GM18909 (cell line): Measurements from ENCODE around the gene EAPP.
"Not testable (repeated sequence)": the region's sequence is repeated elsewhere in the genome, so short reads cannot be mapped to it uniquely, and the experiment has no call there.

ENCODE experiments used
- ATAC-seq: cut with Tn5 transposase; IDR thresholded peaks from one replicate; pipeline ENCODE4 v1.9.1; 2021; ENCODE audit warnings: mild to moderate bottlenecking; ENCODE audit not compliant: unreplicated experiment, poor library complexity

The EAPP gene

DNA sequence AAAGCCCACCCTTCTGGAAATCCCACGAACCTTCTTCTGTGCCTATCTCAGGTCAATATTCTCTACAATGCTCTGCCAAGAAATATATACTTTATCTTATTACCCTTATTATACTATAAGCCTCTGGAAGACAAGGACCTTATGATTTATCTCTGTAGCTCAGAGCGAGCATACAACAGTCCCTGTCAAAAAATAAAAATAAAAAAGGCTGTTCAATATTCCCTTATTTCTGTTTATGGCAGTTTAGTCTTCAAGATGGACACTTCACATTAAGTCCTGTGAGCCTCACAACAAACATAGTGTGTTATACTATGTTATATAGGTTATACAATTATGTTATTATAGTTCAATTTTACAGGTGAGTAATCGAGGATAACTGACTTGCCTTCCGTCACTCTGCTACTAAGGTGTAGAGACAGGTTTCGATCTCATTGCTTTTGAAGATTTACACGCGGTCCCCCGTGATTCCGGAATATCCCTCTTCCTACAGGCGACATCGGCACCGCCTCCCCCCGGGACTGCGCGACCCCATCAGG, 562 bp downstream of the EAPP start:
- ATAC-seq, result no peak

DNA sequence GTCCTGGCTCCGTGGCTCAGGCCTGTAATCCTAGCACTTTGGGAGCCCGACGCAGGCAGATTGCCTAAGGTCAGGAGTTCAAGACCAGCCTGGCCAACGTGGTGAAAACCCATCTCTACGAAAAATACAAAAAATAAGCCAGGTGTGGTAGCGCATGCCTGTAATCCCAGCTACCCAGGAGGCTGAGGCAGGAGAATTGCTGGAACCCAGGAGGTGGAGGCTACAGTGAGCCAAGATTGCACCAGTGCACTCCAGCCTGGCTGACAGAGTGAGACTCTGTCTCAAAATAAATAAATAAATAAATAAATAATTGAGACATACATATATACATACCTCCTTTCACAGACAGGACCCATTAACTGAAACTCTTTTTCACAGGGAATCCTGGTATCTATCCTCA, 1.4 kb downstream of the EAPP start:
- not testable (repeated sequence) for ATAC-seq

DNA sequence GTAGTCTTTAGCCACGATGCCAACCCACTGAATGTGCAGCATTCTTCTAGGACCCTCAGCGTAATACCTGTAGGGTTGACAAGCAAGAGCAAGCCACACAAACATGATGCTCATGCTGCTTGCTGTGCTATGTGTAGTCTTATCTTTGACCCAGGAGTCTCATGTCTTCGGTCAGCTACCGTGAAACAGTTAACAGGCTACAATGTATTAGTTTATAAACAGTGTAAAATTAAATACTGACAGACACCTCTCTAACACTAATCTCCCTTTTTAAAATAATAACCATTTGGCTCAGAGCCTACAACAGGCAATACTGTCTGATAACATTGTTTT, 1.9 kb downstream of the EAPP start:
- ATAC-seq, result no peak

DNA sequence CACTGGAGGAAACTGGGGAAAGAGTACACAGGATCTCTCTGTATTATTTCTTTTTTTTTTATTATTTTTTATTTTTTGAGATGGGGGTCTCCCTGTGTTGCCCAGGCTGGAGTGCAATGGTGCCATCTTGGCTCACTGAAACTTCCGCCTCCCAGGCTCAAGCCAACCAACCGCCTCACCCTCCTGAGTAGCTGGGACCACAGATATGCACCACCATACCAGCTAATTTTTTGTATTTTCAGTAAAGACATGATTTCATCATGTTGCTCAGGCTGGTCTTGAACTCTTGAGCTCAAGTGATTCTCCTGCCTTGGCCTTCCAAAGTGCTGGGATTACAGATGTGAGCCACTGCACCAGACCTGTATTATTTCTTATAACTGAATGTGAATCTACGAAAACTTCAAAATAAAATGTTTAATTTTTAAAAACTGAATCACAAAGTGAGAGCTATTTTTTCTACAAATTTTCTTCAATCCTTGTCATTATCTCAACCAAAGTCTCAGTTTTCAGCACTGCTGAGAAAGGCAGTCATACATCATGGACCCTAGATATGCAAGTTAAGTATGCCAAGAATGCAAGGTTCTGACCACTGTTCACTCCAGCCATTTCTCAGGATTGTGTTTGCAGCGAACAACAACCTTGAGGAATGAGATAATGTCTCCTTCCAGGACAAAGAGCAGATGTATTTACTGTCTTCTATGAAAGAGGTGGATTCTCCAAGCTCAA, 2.4 kb downstream of the EAPP start:
- ATAC-seq, result no peak

DNA sequence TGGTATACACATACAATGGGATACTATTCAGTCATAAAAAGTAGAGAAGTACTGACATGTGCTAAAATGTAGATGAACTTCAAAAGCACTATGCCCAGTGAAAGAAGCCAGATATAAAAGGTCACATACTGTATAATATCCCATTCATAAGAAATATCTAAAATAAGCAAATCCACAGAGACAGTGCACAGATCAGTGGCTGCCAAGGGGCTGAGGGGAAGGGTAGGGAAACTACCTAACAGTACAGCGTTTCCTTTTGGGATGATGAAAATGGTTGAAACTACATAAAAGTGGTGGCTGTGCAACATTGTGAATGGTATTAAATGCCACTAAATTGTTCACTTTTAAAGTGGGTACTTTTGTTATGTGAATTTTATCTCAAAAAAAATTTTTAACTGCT, 11.9 kb downstream of the EAPP start:
- no peak for ATAC-seq

DNA sequence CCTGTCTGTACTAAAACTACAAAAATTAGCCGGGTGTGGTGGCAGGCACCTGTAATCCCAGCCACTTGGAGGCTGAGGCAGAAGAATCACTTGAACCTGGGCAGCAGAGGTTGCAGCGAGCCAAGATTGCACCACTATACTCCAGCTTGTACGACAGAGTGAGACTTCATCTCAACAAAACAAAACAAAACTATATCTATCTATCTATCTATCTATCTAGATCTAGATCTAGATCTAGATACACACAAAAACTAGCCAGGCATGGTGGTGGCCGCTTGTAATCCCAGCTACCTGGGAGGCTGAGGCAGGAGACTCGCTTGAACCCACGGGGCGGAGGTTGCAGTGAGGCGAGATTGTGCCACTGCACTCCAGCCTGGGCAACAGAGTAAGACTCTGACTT, 15.3 kb downstream of the EAPP start:
- ATAC-seq, result not testable (repeated sequence)

DNA sequence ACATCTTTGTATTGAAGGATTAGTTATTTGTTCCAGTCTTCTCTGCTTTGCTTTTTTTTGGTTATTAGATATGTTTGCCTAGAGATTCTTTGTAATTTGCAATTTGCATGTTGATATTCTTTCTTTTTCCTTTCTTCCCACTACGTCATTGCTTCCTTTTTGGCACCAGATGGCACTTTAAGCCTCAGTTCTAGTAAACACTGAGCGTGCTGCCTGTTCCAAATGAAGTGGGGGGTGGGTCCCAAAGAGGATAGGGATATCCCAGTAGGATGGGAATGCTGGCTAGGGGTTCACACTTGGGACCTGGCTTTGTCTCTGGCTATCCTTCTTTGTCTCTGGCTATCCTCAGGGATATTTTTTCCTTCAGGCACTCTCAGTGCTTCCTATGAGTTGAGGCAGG, 17.0 kb downstream of the EAPP start:
- no peak for ATAC-seq

DNA sequence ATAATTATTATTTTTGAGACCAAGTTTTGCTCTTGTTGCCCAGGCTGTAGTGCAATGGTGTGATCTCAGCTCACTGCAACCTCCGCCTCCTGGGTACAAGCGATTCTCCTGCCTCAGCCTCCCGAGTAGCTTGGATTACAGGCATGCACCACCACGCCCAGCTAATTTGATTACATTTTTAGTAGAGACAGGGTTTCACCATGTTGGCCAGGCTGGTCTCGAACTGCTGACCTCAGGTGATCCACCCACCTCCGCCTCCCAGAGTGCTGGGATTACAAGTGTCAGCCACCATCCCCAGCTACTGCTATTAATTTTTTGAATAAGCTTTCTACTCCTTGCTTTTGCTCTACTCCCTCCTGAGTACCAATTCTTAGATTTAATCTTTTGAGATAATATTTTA, 18.4 kb downstream of the EAPP start:
- ATAC-seq, result not testable (repeated sequence)

DNA sequence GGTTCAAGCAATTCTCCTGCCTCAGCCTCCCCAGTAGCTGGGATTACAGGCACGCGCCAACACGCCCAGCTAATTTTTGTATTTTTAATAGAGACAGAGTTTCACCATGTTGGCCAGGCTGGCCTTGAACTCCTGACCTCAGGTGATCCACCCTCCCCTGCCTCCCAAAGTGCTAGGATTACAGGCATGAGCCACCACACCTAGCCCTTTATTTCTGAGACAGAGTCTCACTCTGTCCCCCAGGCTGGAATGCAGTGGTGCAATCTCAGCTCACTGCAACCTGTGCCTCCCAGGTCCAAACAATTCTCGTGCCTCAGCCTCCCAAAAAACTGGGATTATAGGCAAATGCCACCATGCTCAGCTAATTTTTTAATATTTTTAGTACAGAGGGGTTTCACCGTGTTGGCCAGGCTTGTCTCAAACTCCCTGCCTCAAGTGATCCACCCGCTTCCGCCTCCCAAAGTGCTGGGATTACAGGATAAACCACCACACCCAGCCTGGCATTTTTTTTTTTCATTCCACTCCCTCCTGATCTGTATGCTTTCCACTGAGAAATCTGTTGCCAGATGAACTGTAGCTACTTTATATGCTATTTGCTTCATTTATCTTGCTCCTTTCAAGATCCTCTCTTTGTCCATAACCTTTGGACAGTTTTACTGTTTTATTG, 19.1 kb downstream of the EAPP start:
- ATAC-seq, result not testable (repeated sequence)

DNA sequence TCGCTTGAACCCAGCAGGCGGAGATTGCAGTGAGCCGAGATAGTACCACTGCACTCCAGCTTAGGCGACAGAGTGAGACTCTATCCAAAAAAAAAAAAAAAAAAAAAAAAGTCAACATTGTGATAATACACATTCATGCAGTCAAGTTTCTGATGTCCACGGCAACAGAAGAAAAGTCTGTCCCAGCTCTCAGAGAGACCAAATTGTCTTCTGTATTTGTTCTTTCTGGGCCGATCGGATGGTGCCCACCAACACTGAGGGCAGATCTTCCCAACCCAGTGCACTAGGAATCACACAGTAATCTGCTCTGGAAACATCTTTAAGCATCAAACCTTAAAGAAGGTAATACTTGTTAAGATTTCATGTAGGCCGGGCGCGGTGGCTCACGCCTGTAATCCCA, 31.6 kb downstream of the EAPP start:
- no peak for ATAC-seq

DNA sequence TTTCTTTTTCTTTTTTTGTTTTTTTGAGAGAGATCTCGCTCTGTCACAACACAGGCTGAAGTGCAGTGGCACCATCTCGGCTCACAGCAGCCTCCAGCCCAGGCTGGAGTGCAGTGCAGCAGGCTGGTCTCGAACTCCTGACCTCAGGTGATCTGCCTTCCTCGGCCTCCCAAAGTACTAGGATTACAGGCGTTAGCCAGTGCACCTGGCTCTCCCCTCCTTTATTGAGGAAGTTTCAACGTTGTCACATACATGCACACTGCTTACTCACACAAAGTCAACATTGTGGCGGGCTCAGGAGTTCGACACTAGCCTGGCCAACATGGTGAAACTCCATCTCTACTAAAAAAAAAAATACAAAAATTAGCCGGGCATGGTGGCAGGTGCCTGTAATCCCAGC, 32.0 kb downstream of the EAPP start:
- no peak for ATAC-seq

DNA sequence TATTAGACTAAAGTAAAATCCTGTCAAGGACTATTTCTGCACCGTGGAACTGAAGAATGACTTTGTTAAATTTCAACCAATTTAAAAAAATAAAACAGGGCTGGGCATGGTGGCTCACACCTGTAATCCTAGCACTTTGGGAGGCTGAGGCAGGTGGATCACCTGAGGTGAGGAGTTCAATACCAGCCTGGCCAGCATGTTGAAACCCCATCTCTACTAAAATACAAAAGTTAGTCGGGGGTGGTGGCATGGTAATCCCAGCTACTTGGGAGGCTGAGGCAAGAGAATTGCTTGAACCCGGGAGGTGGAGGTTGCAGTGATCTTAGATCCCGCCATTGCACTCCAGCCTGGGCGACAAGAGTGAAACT, 34.4 kb downstream of the EAPP start:
- ATAC-seq, result not testable (repeated sequence)

DNA sequence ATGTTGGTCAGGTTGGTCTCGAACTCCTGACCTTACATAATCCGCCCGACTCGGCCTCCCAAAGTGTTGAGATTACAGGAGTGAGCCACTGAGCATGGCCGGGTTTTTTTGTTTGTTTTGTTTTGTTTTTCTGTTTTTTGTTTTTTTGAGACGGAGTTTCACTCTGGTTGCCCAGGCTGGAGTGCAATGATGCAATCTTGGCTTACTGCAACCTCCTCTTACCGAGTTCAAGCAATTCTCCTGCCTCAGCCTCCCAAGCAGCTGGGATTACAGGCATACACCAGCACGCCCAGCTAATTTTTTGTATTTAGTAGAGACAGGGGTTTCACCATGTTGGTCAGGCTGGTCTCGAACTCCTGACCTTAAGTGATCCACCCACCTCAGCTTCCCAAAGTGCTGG, 35.5 kb downstream of the EAPP start:
- ATAC-seq, result not testable (repeated sequence)

DNA sequence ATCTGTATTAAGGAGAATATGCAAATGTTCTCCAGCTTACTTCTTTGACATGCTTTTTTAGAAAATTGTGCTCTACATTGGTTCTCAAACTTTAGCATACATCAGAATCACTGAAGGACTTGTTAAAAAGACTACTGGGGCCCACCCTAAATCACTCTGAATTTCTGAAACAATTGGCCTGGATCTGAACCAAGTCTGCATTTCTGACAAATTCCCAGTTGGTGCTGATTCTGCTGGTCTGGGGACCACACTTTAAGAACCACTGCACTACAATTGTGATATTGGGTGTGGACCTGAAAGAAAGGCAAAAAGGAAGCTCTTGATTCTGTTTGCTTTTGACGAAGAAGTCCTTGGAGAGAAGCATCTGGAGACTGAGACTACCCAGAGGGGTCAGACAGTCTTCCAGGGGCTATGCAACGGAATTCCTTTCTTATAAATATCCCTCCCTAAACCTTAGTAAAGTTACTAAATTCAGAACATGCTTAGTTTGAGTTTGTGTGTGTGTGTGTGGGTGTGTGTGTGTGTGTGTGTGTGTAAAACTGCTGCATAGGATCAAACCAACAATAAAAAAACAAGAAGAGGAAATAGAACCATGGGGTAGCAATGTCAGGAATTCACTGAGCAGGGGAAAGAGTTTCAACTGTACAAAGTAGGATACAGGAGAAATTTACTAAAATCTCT, 36.8 kb downstream of the EAPP start:
- ATAC-seq, result no peak

DNA sequence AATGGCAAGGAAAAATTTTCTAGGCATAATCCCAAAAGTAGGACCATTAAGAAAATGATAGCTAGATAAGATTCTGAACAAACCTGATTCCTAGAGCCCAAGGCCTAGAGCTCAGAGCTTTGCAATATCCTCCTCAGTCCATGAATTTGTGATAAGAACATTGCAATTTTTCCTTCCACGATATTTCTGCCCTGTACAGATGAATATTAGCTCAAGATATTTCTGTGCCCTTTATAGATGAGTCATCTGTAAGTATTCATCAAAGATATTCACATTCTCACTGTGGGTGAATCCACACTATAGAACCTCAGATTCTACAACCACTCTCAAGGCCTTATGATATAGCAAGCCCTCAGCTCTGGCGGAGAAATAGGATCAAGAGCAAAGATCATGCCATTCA, 37.5 kb downstream of the EAPP start:
- no peak for ATAC-seq

DNA sequence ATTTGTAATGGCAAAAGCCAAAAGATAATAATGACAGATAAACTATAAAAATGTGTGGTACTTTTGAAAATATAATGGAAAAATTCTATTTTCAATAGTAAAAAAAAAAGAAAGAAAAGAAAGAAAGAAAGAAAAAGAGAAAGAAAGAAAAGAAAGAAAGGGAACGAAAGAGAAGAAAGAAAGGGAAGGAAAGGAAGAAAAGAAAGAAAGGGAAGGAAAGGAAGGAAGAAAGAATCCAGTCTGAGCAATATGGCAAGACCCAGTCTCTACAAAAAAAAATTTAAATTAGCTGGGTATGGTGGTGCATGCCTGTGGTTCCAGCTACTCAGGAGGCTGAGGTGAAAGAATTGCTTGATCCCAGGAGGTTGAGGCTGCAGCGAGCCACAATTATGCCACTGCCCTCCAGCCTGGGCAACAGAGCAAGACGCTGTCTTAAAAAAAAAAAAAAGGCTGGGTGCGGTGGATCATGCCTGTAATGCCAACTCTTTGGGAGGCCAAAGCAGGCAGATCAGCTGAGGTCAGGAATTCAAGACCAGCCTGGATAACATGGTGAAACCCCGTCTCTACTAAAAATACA, 38.4 kb downstream of the EAPP start:
- no peak for ATAC-seq

DNA sequence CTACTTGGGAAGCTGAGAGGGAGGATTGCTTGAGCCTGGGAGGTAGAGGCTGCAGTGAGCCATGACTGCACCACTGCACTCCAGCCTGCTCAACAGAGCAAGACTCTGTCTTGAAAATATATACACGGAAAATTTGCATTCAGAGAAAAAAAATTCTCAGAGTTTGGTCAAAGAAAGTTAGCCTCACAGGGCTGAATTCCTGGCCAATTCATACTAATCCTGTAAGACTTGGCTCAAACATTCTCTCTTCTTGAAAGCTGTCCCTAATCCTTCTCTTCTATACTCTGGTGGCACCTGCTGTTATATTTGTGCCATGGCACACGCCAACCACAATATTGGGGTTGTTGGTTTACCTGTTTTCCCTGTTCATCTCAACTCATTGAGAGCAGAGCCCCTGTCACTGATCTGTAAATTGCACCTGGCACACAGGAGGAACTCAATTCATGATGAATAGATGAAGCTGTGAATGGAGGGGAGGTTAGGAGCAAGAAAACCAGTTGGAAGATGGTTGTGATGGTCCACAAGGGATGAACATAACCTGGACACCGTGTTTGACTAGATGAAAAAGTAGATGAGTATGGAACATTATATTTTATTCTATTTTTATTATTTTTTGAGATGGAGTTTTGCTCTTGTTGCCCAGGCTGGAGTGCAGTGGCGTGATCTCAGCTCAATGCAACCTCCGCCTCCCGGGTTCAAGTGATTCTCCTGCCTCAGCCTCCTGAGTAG, 40.7 kb downstream of the EAPP start:
- ATAC-seq, result no peak

DNA sequence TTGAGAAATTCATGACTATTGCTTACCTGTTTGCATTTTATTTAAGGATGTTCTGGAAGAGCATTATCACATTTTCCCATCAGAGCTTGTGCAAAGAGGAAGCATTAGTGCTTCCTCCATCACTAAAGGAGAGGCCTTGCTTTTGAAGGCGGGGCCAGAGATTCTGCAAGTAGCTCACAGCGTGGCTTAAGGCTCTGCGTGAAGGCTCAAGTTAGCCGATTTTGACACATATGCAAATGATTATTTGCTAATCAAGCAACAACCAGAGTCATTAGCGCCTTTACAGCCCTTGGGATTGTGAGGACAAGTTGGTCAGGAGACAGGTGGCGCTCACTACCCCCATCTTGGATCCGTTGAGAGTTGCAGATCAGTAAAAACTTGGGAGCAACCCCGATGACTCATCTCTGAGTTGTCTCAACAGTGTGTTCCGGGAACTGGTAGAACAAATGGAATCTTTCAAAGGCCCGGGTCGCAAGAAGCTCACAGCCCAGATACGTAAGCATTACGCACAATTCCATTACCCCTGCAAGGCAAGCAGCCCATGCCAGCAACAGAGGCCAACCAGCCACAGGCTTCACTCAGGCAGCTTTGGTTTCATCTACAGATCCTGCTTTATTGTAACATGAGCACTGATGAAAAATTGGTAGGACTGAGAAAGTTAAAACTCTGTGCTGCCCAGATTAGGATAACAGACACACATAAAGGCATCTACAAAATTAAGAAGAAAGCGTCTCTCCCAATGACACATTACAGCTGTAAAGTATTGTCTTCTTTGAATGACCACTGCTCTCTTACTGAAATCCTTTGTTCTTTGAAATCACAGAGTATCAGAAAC, 42.6 kb downstream of the EAPP start:
- ATAC-seq, result no peak

DNA sequence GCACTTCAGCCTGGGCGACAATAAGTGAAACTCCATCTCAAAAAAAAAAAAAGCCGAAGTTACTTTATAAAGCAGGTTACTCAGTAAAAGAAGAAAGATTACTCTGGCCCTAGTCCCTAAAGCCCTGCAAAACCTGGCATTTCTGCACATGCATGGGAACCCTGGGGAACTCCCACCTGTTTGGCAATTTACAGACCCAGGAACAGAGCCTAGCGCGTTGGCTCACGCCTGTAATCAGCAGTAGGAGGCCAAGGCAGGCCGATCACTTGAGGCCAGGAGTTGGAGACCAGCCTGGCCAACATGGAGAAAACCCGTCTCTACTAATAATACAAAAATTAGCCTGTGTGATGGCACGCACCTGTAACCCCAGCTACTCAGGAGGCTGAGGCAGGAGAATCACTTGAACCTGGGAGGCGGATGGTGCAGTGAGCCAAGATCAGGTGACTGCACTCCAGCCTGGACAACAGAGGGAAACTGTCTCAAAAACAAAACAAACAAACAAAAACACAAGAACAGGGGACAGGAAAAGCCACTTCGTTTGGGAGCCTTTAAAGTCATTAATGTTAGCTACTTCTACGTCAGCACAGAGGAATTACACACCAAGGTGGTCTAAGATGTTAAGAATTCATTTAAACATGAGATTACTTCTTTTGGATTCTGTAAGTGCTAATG, 43.4 kb downstream of the EAPP start:
- no peak for ATAC-seq
